ENCODE data around the gene UBA1.

DNA sequence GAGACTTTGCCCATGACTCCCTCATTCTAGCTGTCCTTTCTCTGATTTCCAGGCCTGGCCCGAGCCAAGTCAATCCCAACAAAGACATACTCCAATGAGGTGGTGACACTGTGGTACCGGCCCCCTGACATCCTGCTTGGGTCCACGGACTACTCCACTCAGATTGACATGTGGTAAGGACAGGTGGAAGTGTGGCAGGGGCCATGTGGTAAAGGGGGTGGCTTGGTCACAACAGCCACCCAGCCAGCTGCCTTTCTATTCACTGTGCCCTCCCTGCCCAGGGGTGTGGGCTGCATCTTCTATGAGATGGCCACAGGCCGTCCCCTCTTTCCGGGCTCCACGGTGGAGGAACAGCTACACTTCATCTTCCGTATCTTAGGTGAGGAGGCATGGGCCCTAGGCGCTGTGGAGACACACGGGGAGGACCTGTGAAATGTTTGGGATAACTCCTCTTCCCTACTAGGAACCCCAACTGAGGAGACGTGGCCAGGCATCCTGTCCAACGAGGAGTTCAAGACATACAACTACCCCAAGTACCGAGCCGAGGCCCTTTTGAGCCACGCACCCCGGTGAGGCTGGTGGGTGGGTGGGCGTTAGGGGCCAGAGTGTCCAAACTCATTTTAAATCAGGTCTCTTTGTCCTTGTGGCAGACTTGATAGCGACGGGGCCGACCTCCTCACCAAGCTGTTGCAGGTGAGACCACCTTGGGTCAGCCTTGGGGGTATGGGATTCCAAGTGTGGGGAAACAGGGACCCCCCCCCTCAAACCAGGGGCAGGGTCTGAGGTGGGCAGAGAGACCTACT is 33.1 kb downstream of the UBA1 start:
- TF ChIP-seq EZH2phosphoT487 (IDR thresholded peaks at IDR 0.05; ENCODE audit: borderline replicate concordance), result no peak
- TF ChIP-seq, protein P1, sequence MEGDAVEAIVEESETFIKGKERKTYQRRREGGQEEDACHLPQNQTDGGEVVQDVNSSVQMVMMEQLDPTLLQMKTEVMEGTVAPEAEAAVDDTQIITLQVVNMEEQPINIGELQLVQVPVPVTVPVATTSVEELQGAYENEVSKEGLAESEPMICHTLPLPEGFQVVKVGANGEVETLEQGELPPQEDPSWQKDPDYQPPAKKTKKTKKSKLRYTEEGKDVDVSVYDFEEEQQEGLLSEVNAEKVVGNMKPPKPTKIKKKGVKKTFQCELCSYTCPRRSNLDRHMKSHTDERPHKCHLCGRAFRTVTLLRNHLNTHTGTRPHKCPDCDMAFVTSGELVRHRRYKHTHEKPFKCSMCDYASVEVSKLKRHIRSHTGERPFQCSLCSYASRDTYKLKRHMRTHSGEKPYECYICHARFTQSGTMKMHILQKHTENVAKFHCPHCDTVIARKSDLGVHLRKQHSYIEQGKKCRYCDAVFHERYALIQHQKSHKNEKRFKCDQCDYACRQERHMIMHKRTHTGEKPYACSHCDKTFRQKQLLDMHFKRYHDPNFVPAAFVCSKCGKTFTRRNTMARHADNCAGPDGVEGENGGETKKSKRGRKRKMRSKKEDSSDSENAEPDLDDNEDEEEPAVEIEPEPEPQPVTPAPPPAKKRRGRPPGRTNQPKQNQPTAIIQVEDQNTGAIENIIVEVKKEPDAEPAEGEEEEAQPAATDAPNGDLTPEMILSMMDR (conservative IDR thresholded peaks at IDR 0.05; ENCODE audit: low read length), result no peak
